HS-5 (cell line): ENCODE measurements around the gene CACNA1I.

Experiments
- DNase-seq: peaks from one replicate; pipeline ENCODE4 v3.0.0-alpha.2; 2012; ENCODE audit warnings: low read depth

CACNA1I gene

DNA sequence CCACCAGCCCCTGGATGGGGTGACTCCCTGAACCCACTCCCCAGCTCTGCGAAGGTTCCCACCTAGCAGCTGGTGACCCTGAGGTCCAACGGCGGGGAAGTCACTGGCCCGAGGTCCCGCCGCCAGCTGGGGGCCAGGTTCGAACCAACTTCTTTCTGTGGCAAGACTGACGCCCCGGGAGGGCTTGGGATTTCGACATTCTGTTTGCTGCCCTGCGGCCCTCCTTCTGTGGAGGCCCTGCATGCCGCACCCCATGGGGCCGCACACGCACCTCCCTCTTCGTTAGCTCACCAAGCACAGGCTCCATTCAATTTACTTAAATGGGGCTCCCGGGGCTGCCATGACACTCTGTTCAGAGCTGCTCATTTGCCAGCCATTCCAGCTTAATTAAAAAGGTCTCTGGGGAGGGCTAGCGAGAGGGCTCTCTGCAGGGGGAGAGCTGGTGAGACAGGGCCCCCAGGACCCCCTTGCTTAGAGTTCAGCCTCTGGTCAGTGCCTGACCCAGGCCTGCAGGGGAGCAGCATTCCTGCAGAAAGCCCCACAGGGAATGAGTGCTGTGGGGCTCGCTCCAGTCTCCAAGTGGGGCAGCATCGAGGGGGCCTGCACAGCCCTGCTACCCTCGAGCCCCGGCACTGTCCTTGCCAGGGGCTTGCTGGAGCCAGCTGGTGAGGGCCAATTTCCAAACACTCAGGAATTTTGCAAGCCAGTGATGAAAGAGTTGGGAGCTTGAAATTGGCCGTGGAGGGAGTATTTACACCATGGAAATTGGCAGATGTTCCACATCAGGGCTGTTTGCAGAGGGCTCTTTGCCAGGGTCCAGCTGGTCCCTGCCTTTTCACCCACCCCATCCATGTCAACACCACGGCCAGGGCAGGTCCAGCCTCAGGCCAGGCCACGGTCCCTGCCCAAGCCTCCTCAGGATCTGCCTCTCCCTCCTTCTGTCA, 80.8 kb downstream of the CACNA1I start:
- no peak for DNase-seq

DNA sequence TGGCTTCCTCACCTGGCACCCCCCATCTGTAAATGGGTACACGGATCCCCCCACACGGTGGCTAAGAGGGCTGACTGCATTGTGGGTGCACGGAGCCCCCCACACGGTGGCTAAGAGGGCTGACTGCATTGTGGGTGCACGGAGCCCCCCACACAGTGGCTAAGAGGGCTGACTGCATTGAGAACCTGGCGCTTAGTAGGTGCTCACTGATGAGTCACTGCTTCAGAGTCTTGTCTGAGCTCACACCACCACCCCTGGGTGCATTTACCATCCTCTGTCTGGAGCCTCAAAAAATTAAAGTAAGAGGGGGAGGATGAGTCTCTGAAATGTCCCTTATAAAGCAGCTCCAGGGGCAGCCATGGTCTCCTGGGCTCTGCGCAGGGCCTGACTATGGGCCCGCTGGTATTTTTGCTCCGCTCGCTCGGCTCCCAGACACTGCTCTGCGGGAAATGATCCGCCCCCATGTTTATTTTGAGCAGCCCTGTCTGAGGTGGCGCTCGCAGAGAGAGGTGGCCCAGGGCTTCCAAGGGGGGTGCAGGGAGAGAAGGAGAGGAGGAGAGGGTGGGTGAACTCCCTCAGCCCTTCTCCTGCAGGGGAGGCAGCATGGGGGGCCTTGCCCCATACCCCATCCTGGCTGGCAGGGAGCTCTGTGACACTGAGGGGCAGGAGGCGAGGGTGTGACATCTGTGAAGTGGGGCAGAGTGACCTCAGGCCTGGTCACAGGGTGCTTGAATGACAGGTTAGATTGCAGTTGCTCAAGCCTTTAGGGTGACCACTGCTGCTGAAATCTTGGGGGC, 82.6 kb downstream of the CACNA1I start:
- DNase-seq: no peak

DNA sequence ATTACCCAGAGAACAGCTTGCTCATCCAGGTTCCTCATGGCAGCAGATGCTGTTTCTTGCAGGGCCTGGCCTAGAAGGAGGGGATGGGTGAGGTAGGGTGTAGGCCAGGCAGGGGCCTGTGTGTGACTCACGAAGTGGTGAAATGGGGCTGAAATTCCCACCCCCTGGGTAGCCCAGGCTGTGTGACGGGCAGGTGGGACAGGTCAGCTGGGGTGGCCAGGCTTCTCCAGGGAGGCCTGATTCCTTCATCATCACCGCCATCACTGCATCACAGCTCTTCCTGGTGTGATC, 83.2 kb downstream of the CACNA1I start:
- DNase-seq: no peak

DNA sequence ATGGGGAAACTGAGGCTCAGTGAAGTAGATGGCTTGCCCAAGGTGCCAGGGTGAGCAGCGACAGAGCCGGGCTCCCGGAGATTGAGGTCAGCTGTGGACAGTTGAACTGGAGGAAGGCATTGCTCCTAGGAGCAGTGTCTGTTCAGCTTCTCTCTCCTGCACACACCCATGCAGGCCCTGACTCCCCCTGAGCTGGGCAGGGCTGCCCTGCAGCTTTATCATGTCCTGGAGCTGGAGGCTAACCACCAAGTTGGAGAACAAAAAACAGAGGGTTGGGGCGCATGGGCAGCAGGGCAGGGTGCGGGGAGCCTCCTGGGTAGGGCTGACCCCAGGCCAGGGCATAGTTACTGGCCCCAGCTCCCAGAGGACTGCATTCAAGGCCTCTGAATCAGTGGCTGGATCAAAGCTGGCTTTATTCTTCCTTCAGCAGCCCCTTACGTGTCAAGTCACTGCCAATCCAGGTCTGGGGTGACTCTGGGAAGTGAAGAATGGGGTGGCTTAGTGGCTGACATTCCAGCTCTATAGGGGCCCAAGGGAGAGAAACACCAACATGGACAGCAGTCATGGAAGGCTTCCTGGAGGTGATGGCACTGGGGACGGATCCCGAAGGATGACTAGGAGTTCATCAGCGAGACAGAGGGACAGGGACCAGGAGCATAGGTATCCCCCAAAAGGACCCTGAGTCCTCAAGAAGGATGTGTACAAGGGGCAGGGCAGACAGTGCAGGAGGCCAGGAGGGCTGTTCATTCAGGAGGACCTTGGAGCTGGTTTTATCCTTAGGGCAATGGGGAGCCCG, 83.8 kb downstream of the CACNA1I start:
- no peak for DNase-seq

DNA sequence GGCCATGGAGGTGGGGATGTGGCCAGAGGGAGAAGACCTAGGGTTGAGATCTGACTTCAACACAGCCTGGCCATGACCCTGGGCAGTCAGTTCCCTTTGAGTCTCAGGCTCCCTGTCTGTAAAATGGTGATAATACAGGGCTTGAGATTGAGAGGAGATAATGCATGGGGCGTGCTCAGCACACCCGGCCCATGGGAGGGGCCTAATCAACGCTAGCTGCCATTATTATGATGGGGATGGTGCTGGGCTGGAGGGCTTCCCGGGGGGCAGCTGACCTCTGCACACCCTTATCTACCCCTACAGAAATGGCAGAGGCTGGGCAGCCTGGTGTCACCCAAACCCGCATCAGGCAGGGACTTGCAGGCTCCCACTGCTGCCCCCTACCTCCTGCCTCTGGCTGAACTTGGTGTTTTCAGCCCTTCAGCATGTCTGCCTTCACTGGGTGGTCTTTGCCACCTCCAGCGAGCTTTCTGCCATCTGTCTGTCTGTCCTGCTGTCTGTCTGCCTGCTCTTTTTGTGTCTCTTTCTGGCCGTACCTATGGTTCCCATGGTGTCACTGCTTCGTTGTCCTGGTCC, 84.5 kb downstream of the CACNA1I start:
- no peak for DNase-seq

DNA sequence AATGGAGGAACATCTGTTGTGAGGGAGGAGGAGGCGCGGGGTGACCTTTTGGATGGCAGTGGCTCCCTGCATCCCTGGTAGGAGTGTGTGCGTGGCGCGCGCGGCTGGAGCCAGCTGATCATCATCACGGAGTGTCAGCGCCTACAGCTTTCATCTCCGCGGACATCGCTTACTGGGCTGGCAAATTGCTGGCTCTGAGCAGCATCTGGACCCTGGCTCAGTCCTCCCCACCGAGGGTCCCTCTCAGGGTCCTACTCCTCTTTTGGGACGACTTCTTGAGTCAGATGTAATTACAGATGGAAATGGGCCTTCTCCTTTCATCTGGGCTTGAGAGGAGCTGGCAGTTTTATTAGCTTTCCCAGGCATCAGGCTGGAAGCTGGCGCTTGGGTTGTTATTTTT, 85.3 kb downstream of the CACNA1I start:
- no peak for DNase-seq

DNA sequence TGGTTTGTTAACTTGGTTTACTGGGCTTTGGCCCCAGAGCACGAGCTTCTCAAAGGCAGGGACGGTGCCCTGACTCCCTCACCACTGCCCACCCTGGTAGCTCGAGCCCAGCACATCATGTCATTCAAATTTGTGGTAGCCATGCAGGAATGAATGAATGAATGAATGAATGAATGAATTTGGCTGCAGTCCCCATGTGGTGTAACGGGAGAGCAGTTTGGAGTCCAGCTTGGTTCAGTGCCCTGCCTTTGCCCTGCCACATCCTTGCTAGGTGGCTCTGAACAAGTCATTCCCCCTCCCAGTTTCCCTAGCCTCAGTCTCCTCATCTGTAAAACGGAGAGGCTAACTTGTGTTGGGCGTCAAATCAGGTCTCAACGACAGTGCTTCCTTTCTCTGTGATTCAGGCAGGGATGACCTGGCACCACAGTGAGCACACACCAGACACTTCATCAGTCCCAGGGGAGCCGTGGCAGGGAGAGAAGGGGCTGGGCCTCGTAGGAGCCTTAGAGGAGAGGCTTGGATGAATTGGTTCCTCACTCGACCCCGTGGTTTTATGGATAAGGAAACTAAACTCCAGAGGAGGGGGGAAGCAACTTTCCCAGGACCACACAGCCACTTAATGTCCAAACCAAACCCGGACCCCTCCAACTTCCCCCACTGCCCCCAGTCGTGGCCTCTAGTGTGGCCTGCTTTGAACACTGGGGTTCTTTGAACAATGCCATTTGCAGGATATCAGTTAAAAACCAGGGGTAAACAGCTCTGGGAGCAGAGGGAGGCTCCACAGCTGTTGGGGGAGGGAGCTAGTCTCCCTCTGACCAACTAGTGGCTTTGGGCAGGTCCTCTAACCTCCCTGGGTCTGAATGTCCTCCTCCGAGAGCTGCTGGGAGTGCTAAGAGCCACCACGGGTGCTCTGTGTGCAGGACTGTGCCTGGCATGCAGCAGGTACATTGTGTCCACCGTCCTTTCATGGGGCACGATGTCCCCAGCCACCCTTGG, 86.2 kb downstream of the CACNA1I start:
- no peak for DNase-seq

DNA sequence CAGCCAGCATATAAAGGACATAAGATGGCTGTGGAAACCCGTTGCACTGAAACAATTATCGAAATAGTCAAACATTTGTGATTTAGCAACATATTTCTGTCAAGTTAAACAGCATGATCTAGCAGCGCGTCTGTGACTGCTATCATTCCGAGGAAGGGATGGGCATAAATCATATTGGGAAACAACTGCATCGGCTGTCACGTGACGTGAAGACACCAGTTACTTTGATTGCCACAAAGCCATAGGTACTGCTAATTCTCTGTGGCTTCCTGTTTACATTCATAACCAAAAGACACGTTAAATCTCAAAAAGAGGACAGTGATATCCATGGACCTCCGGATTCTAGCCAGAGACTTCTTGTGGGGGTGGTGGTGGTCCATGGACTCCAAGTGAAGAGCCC, 87.8 kb downstream of the CACNA1I start:
- DNase-seq: no peak

DNA sequence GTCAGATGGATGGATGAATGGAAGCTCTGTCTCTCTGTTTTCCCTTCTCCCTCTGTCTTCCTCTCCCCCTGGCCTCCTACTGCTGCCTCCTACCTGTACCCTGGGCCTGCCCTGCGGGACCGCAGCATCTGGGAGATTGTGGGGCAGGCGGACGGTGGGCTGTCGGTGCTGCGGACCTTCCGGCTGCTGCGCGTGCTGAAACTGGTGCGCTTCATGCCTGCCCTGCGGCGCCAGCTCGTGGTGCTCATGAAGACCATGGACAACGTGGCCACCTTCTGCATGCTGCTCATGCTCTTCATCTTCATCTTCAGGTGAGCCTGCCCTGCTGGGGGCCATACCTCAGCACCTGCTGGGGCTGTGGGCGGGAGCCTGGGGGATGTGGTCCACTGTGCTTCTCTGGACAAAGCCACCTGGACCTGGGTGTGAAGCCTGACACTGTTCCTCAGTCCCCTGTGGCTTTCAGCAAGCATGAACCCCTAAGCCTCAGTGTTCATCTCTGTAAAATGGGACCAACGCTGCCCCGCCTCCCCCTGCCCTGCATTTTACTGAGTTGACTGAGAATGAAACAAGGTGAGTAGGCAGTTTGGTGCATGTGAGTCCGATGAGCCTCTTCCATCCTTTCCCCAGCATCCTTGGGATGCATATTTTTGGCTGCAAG, 88.4 kb downstream of the CACNA1I start:
- DNase-seq: no peak

DNA sequence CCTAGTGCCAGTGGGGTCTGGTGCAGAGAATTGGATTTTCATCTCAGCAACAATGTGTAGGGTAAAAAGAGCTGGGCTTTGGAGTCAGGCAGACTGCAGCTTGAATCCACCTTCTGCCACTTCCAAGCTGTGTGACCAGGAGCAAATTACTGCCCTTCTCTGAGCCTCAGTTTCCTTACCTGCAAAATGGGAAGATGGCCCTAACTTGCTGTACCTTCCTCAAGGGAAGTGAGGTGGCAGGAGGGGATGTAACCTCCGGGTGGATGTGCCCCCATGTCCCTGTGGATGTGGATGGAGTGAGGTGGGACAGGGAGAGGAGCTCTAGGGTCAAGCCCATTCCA, 90.9 kb downstream of the CACNA1I start:
- DNase-seq: no peak

DNA sequence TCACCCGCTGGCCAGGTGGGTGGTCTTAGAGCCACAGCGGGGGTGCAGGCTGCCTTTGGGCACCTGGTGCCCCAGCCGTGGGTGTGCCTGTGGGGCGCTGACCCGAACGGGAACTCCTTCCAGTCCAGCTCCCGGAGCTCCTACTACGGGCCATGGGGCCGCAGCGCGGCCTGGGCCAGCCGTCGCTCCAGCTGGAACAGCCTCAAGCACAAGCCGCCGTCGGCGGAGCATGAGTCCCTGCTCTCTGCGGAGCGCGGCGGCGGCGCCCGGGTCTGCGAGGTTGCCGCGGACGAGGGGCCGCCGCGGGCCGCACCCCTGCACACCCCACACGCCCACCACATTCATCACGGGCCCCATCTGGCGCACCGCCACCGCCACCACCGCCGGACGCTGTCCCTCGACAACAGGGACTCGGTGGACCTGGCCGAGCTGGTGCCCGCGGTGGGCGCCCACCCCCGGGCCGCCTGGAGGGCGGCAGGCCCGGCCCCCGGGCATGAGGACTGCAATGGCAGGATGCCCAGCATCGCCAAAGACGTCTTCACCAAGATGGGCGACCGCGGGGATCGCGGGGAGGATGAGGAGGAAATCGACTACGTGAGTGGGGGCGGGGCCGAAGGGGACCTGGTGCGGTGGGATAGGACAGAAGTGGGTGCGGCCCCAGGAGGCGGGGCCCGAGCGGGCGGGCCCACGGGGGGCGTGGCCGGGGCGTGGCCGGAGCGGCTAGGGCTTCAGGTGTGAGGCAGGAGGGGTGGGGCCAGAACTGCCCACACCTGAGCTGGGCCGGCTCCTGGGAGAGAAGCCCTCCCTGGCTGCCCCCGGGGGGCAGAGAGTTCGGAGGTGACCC, 91.5 kb downstream of the CACNA1I start:
- no peak for DNase-seq

DNA sequence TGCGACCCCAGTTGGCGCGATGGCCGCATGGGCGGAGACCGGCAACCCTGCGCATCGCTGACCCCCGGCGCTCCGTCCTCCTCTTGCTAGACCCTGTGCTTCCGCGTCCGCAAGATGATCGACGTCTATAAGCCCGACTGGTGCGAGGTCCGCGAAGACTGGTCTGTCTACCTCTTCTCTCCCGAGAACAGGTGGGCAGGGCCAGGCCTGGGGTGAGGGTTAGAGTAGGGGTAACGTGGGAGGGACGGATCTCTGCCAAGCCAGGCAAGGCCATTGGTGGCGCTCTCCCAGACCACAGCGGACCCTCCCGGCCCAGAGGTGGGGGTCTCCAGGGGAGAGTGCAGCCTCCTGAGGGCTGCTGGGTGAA, 92.1 kb downstream of the CACNA1I start:
- no peak for DNase-seq

DNA sequence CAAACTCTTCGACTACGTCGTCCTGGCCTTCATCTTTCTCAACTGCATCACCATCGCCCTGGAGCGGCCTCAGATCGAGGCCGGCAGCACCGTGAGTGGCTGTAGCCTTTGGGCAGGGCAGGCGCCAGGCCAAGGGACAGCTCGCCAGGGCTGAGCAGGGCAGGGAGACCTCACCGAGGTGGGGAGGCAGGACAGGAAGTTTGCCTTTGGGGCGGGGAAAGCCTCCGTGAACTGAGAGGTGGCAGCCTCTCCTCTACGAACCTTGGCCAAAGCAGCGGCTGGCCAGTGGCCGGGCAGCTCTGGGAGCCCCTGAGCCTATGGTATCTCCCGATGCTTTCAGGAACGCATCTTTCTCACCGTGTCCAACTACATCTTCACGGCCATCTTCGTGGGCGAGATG, 93.2 kb downstream of the CACNA1I start:
- DNase-seq: no peak

DNA sequence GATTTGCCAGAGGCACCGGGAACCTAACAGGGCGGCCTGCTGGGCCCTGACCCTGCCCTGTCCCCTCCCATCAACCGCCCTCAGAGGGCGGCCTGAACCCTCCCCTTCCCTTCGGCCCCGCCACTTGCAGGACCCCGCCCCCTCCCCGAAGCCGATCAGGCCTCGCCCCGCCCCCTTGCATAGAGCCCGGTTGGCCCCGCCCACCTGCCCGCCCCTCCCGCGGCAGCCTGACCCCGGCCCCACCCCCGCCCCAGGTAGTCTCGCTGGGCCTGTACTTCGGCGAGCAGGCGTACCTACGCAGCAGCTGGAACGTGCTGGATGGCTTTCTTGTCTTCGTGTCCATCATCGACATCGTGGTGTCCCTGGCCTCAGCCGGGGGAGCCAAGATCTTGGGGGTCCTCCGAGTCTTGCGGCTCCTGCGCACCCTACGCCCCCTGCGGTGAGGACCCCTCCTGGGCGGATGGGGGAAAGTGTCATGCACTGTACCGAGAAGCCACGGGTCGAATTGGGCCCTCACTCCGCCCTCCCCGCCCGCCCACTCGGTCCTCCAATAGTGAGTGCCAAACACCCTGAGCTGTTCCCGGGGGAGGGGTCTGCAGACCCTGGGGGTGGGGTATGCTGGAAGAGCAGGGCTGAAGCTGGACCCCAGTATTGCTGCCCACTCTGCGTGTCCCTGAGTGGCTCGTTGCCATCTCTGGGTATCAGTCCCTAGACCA, 94.1 kb downstream of the CACNA1I start:
- DNase-seq: no peak

DNA sequence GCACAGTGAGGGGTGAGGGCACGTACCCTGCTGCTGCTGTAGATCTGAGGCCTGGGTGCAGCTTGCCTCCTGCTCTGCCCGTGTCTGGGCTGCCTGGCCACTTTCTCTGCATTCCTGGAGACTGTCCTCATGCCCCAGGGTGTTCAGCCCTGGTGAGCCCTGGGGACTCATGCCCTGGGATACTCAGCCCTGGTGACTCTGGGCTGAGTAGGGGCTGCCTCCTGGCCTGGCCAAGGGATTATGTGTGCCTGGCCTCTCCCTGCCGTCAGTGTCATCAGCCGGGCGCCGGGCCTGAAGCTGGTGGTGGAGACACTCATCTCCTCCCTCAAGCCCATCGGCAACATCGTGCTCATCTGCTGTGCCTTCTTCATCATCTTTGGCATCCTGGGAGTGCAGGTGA, 94.7 kb downstream of the CACNA1I start:
- DNase-seq: no peak

DNA sequence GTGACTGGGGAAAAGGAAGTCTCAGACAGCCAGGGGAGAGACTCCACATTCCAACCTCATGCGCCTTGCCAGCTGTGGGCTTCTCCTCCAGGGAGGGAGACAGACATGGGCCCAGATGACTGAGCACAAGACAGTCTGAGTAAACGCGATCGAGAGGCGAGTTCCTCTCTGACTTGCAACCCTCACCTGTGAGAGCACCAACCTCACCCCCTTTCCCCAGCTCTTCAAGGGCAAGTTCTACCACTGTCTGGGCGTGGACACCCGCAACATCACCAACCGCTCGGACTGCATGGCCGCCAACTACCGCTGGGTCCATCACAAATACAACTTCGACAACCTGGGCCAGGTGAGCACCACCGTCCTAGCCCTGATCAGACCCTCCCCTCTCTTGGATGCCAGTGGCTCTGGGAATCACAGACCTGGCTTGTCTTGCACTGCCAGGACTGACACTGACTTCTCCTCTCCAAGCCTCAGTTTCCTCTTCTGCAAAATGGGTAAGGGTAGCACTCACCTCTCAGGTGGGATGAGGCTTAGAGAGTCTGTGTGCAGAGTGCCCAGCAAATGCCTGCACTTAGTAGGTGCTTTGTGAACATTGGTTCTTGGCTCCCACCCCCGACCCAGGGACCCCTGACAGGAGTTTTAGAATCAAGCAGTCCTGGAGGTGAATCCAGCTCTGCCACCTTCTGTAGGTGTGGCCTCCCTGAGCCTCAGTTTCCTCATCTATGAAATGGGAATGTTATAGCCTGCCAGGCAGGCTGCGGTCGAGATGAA, 95.3 kb downstream of the CACNA1I start:
- no peak for DNase-seq

DNA sequence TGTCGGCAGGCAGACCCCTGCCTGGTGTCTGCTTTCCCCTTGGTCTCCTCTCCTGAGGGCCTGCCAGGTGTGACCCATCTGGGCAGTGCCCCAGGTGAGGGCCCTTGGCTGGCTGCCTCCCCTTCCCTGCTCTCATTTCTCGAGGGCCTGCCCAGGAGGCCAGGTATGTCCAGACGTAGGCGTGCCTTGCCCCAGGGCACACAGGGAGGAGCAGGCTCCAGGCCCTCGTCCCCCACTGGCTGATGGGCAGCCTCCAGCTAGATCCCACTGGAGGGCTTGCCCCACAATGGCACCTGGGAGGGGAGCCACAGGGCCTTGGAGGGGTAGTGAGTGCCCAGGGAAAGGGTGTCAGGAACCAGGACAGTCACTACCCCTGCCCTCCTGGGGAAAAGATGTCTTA, 95.9 kb downstream of the CACNA1I start:
- no peak for DNase-seq

DNA sequence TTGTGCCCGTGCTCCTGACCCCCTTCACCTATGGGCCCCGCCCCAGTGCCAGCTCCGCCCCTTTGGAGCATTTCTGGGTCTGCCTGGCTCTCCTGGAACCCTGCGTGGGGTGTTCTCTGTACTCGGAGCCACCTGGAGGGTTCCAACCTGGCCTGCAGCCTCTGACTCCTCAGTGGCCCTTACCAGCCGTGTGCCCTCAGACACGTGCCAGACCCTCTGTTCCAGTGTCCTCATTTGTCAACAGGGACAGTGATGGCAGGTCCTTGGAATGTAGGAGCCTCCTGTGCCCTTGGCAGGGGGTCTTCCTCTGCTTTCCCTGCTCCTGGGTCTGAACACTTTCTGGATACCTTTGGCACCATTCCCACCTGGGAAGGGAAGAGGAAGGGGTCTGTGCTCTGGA, 96.4 kb downstream of the CACNA1I start:
- DNase-seq: no peak
